COLO829 (cell line): ENCODE data around the gene CASKIN1.
"Not testable (repeated sequence)": the region's sequence is repeated elsewhere in the genome, so short reads cannot be mapped to it uniquely, and the experiment has no call there.

Experiments used
- DNase-seq: peaks from one replicate; pipeline ENCODE4 v3.0.0; 2012; ENCODE audit warnings: low spot score

CASKIN1 gene

GRCh38 chr16:2155091-2155950 lies 41.1 kb downstream of the CASKIN1 start, which contains the start of gene TRAF7:
Gene TRAF7 (plus strand): TSS chr16:2155782. CDS start chr16:2163921, 8,139 bp downstream.
- DNase-seq = peak; percentile 99

DNA sequence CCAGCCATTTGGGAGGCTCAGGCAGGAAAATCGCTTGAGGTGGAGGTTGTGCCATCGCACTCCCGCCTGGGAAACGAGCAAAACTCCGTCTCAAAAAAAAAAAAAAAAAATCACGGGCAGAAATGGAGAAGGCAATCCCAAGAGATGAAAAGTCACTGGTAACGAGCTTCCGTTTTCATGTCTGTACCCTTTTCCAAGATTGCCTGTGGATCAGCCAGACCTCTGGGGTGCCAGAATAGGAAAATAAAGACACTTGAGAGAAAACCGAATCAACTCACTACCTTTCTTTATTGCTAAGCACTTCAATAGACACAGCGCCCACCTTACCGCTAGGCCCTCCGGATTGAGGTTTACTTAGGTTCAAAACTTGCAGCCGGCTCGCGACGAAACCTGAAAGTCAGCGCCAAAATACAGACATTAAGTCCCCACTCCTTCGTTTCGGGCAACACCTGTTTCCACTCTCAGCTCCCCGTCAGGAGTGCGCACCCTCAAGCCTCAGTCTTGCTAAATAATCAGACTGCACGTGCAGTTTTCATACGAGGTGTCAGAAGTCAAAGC lies 41.8 kb downstream of the CASKIN1 start:
- DNase-seq = no peak

GRCh38 chr16:2152695-2153506 lies 43.5 kb downstream of the CASKIN1 start:
- no peak for DNase-seq

- DNase-seq = no peak
Measured at GRCh38 chr16:2151188-2152091, 45.0 kb downstream of the CASKIN1 start.

GRCh38 chr16:2150418-2151187 lies 45.8 kb downstream of the CASKIN1 start:
- DNase-seq = no peak

DNA sequence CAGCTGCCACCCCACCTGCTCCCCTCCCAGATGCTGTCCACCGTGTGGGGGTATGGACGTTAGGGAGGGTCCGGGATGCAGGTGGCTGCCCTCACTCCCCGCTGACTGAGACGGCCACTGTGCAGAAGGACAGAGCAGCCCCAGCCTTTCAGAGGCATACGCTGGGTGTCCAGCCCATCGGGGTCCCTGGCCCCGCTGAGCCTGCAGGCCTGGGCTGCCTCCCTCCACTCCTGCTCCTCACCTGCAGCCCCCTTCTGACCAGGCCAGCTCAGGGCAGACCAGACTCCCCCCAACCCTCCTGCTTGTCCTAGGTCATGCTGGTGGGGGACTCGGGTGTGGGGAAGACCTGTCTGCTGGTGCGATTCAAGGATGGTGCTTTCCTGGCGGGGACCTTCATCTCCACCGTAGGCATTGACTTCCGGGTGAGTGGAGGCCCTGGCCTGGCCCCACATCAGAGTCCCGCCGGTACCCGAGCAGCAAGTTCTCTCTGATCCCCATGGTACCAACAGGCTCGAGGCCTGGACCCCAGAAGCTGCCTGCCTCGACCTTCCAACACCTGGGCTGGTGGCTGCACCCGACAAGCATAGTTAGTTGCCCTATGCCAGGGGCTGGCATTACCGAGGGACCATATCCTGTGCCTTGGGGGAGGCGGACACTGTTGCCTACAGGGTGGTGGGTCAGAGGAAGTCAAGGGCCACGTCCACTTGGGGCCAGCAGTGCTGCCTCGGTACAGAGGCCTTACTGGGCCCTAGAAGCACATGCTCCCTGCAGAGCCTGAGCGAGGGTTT lies 46.6 kb downstream of the CASKIN1 start:
- no peak for DNase-seq

- no peak for DNase-seq
Measured at GRCh38 chr16:2148714-2149629, 47.4 kb downstream of the CASKIN1 start.

GRCh38 chr16:2147981-2148671 lies 48.3 kb downstream of the CASKIN1 start, which contains the start of gene RAB26:
Gene RAB26 (plus strand): TSS chr16:2148625. CDS start chr16:2148784, 159 bp downstream.
- peak; percentile 79 for DNase-seq

DNA sequence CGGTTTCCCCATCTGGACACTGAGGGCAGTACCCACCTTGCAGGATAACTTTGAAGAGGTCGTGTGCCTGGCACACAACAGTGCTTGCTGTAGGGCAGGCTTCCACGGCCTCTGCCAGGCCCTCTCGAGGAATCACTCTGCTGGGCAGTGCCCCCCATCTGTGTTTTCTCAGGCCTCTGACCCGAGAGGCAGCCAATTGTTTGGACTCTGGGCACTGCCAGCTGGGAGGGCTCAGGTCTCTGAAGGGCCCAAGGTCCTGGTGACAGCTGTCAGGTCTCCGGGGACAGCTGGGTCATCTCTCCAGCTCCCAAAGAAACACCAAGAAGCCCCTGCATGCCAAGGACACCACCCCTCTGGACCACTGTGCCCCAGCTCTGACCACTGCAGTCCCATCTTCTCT lies 49.0 kb downstream of the CASKIN1 start:
- no peak for DNase-seq

GRCh38 chr16:2145843-2146242 lies 50.6 kb downstream of the CASKIN1 start:
- DNase-seq = no peak

- no peak for DNase-seq
Measured at GRCh38 chr16:2143878-2144485, 52.4 kb downstream of the CASKIN1 start.

- no peak for DNase-seq
Measured at GRCh38 chr16:2142942-2143877, 53.2 kb downstream of the CASKIN1 start.

DNA sequence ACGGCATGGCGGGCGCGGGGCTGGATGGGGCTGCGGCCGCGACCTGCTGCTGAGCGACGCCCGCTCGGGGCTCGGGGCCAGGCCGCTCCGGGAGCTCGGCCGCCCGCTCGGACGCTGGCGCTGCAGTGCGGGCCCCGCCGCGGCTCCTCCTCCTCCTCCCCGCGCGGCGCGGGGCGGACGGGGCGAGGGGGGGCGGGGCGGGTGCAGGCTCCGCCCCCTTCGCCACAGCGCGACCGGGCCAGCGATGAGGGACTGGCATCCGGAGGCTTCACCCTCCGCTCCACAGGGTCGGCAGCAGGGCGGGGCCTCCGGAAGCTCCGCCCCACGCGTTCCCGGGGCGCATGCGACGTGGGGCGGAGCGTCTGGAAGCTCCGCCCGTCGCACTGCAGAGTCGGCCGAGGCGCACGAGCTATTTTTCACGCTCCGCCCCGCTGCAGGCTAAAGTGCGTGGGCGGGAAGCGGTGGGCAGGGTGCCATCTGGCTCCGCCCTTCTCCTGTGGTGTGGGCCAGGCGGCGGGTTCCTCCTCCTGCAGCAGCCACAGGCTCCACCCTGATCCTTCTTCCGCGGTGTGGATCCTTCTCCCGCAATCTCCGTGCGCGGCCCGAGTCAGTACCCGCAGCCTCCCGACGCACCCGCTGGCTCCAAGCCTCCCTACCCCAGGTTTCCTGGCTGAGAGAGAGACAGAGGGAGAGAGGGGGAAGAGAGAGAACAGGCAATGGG lies 60.5 kb downstream of the CASKIN1 start, which contains the start of gene PKD1:
Gene PKD1 (minus strand): TSS at position 129 of the 721 bp plus-strand sequence. CDS start 209 bp downstream, outside the sequence.
- DNase-seq = not testable (repeated sequence)

GRCh38 chr16:2135071-2135470 lies 61.3 kb downstream of the CASKIN1 start:
- DNase-seq = not testable (repeated sequence)

- DNase-seq = not testable (repeated sequence)
Measured at GRCh38 chr16:2133797-2134196, 62.6 kb downstream of the CASKIN1 start.
